AG08395 (cell line): ENCODE data around the gene PCLAF.

Experiments used
- DNase-seq: peaks from one replicate; pipeline ENCODE4 v3.0.0; 2012; ENCODE audit warnings: mixed read lengths, low spot score

Gene PCLAF

DNA sequence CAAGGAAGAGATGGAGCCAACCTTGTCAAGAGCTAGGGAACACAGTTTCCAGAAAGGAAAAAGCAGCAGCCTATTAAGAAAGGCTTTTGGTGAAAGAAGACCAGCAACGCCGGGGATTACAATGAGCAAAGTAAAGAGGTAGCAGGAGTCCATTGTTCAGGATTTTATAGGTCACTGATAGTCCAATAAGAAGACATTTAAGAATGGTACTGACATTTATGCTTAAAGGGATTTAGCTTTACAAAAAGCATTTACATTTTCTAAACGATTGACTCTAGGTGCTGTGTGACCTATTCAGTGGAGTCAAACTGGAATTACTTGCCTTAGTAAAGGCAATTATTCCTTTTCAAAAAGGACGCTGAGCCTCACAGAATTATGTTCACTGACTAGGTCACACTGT, 66.0 kb downstream of the PCLAF start:
- no peak for DNase-seq

DNA sequence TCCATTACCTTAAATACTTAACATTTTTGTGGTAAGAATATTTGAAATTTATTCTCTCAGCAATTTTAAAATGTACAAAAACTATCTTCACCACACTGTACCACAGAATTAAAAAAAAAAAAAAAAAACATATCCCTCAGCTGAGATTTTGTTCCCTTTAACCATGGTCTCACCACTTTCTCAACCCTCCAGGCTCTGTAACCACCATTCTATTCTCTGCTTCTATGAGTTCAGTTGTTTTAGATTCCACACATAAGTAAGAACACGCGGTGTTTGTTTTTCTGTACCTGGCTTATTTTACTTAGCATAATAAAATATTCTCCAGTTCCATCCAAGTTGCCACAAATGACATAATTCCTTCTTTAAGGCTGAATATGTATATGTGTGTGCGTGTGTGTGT, 66.8 kb downstream of the PCLAF start:
- no peak for DNase-seq
